Lung microvascular endothelial cell (primary cell): ENCODE results near the gene IQGAP3. TPM values are rescaled to one million over a fixed set of nuclear protein-coding genes. Genes with fewer than 3 reads are reported as not detected.
A peak's percentile ranks its signal among the peaks of the same experiment; 100 is the strongest.

Experiments used
- DNase-seq, 2 donors: peaks; one replicate each; pipeline versions ENCODE4 v3.0.0 to v3.0.0-alpha.2; 2010; ENCODE audit warnings: low read depth in 2 of 2
- total RNA-seq: library from RNA; depleted of rRNA; stranded (reverse); fragments of >200 nt; gene quantifications from 2 replicates; pipeline ENCODE4 v1.2.1, GENCODE V29; 2014

The IQGAP3 gene
- total RNA-seq, 1 donor from 2014 or later = 3.0 TPM

DNA sequence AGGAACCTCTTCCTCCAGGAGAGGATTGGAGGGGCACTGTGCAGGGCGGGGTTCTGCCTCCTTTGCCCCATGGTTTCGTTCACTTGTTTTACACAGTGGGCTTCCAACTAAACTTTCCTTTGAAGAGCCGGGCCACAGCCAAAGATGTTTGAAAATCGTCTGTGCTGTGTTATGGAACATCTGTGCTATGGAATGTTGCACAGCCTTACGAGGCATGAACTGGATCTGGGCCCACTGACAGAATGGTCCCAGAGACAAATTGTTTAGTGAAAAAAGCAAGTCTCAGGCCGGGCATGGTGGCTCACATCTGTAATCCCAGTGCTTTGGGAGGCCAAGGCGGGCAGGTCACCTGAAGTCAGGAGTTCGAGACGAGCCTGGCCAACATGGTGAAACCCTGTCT lies 59.2 kb downstream of the IQGAP3 start:
- no peak for DNase-seq

DNA sequence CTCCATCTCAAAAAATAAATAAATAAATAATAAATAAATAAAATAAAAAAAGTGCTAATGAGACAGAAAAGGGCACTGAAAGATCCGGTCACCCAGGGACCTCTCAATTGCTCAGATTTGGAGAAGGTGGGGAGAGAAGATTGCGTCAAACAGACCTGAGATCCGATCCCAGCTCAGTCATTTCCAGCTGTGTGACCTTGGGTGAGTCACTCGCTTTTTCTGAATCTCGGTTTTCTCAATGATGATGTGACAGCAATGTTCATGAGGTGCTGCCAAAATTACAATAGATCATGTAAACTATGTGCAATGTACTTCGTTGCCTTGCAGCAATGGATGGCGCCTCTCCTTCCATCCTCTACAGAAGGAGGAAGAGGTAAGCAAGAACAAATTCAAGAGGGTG lies 60.7 kb downstream of the IQGAP3 start:
- peak in 1 of 2 donors; percentile 69 for DNase-seq

DNA sequence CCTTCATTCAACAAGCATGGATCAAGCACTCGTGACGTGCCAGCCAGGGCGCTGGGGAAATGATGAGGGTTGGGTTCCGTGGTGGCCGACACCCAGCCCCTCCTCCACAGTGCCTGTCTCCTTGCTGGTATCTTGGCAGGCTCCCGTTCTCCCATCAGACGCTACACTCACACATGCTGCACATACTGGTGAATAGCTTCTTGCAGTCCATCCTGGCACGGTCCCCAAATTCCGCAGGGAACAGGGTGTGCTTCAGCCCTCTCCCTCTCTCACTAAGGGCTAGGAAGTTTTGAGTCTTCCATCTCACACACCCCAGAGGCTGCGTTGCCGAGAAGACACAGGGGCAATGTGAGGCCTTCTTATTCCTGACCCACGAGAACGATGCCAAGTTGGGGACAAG lies 61.7 kb downstream of the IQGAP3 start:
- DNase-seq = no peak

DNA sequence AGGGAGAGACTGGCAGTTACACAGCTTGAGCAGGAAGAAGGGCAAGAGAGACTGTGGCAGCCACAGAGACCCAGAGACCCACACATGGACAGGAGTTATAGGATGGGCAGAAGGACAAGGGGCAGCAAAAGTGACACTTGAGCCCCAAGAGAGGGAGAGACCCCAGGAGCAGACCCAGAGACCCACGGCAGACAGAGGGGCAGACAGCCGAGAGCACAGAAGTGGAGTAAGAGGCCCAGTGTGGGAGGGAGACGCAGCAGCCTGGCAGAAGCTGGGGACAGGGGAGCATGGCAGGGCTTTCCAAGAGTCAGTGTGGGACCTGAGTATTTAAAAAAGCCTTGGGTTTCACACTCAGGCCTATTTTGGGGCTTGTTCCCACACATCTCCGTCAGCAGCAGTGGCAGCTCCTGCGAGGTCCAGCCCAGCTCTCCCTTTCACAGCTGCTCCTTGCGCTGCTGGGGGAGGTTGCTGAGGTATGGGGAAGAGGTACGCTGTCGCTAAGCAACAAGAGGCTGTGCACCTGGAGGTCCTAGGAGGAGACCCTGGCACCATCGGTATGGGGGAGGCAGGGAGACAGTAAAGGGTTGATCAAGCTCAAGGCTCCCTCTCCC lies 62.8 kb downstream of the IQGAP3 start:
- DNase-seq = no peak

DNA sequence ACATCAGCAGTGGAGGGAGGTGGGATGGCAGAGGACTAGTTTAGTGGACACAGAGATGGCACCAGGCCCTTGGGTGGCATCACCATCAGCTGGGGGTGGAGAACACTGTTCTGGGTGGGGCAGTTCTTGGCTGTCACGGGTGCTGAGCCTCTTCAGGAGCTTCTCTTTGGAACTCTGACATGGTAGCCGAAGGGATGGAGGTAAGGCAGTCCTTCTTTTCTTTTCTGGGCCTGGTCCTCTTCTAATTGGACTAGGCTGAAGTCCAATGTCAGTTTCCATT lies 63.5 kb downstream of the IQGAP3 start:
- no peak for DNase-seq

DNA sequence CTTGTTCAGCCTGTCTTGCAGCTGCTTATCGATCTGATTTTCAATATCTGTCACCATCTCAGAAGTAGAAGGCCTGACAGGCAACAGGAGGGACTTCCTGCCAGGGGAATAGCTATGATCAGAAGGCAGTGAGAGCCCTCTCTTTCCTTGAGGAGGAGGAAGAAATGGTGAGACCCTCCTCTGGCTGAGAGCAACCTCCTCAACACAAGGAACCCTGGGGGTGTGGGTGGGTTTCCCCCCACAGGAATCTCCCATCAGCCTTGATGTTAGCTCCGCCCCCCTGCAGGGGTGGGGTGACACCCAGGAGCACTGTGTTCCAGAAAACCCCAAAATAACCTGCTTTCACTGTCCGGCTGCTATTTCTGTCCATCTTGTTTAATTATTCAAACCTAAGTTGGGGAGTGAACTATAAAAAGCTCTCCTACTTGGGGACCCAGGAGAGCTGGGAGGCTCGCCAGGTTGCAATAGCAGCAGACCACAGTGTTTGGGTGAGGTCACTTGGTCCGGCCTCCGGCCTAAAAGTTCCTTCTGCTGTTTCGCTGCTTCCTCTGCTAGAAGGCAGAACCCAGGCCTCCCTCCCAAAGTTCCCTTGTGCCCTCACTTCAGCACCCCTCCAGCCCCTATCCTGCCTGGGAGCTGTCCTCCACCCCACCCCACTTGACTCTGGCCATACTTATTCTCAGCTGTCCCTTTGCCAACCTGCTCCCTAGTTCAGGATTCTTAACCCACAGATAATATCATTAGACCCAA lies 64.0 kb downstream of the IQGAP3 start:
- DNase-seq = no peak

DNA sequence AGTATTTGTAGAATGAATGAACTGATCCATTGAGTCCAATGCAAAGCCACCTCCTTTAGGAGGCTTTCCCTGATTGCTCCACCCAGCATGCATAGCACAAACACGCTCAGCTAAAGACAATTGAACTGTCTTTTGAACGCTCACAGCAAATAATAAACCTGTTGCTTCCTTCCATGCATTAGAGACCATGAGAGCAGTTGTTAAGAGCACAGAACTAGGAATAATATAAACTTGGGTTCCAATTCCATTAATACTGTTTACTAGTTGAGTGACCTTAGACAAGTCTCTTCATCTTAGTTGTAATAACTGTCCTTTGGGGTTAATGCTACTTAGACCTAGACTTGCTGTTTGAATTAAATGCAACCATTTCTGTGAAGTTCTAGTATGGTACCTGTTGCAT lies 65.9 kb downstream of the IQGAP3 start:
- DNase-seq = no peak

DNA sequence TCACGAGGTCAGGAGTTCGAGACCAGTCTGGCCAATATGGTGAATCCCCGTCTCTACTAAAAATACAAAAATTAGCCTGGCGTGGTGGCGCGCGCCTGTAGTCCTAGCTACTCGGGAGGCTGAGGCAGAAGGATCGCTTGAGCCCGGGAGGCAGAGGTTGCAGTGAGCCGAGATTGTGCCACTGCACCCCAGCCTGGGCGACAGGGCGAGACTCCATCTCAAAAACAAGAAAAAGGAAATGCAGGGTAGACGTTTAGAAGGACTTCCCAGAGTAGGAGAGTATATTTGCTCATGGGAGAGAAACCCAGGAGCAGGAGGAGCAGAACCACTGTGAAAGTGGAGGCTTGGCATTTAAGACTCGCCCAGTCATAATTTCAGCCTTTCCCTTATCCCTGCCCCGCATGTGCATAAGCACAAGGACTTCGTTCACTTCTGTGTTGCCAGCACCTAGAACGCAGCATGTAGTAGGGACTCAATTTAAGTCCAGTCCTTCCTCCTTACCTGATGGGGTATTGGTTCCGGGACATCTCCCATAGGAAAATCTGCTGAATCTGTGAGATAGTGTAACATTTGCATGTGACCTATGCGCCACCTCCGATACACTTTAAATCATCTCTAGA lies 66.6 kb downstream of the IQGAP3 start:
- DNase-seq = no peak

DNA sequence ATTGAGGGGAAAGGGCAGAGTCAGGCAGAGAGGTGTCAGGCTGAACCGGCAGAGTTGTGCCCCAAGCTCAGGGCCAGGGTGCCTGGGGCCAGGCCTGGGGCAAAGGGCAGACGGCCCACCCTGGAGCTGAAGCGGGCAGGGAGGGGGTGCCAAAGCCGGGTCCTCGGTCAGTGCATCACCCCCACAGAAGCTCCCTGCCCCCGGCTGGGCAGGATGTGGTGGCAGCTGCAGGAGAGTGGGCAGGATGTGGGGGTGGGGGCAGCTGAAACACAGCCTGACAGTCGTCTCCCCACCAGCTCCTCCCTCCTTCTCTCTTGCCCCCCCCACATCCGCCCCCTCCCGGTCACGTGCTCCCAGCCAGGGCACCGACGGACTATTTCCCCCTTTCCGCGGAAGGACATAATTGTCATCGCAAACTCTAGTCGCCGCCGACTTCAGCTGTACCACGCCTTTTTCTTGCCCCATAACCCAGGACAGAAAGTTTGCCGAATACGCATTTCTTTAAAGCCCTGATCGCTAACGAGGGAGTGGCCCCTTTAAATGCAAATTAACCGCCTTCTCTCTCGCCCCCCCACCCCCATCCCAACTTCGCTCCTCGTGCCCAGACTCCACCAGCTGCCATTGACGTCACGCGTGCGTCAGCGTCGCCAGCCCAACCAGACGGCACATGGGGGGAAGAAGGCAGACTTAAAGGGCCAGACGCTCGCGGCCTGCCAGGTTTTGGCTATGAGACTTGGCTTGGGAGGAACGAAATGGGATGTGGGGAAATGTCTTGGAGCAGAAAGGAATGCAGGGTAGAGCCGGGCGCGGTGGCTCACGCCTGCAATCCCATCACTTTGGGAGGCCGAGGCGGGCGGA lies 67.3 kb downstream of the IQGAP3 start:
- DNase-seq = peak; percentile 99 to 100

DNA sequence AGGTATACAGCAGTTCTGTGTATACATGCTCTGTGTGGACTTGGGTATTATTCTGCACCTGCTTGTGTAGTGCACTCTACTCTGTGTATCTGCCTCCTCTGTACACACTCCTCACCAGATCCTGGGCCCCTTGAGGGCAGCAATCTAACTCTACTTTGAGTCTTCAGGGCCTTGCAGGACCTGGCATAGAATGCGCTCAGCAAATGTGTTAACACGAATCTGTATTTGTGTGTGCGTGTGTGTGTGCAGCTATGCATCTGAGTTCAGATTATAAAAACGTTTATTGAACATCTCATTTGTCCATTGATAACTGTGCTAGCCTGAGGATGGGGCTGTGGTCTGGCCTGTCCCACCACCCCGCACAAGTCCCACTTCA lies 67.9 kb downstream of the IQGAP3 start:
- peak; percentile 37 to 45 for DNase-seq

DNA sequence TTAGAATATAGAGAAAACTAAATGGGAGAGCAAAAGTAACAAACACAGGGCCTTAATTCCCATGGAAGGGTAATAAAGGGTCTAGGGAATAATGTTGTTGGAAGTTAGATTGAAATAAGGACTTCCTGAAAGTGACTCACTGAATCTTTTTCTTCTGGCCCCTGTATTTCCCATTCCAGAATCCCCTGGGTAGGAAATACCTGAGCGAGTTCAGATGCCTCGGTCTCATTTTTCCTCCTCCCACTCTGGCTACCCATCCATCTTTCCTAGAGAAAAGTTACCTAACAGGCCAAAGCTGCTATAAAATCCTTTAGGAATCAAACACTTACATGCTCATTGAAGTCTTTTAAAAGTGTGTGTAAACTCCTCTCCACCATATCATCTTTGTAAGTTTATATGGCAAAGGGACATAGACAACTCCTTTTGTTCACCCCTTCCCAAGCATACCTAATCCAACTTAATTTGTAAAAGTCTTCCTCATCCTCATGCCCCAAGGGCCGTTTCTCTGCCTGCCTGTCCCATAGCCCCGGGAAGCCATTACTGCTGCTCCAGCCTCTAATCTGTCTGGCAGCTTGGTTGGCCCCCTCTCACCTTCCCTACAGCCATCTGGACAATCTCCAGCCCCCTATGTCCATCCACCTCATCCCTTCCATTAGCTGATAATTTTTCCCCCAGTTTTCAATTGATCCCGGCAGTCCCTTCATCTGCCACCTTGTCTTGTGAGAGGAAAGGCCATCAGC lies 68.5 kb downstream of the IQGAP3 start:
- peak in 1 of 2 donors; percentile 41 for DNase-seq

DNA sequence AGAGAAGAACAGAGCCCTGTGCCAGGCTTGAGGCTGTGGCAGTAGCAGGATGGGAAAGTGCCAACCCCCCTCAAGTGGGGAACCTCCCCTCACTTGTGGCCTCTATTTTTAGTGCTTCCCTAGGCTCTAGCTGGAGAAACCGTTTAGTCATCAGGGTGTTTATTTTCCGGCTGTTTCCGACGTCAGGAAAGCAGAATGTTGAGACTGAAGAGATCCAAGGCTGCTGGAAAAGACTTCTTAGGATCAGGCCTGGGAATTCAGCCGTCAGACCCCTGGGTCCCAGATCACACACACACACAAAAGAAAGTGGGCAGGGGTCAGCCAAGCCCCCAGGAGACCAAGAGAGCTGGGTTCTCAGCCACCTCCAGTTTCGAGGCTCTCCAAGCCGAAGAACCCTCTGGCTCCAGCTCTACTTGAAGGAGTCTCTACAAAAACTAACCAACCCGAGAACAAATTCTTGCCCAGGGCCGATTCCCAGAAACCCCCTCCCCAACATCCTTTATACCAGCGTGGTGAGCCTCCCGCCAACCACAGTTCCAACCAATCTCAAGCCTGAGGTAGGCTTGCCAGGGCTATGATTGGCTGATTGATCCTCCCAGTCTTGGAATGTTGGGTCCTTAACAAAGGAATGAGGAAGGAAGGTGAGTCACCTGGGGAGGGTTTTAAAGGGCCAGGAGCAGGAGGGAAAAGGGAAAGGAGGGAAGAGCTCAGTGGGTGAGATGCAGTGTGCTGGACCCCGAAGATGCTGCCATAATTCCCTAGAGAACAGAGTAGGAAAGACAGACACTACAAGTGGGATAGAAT lies 69.3 kb downstream of the IQGAP3 start:
- peak; percentile 56 to 97 for DNase-seq

DNA sequence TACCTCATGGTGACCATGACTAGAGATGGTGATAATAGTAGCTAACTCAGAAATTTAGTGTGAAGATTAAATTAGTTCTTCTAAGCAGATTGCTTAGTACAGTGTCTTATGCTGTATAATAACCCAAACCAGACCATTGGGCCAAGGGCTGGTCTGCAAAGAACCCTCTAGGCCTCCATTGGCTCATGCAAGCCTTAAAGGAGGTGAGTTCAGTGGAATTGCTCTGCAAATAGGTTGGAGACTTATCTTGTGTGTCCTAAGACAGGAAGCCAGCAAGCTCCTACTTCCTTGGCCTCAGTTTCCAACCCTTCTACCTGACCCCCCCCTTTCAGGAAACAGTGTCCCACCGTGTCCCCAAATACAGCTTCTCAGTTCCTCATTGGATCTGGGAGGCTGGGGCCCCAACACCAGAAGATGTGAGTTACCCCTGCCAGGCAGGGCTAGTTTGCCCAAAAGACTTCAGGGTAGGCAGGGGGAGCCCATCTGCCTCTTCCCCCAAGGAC lies 69.9 kb downstream of the IQGAP3 start:
- peak in 1 of 2 donors; percentile 34 for DNase-seq

DNA sequence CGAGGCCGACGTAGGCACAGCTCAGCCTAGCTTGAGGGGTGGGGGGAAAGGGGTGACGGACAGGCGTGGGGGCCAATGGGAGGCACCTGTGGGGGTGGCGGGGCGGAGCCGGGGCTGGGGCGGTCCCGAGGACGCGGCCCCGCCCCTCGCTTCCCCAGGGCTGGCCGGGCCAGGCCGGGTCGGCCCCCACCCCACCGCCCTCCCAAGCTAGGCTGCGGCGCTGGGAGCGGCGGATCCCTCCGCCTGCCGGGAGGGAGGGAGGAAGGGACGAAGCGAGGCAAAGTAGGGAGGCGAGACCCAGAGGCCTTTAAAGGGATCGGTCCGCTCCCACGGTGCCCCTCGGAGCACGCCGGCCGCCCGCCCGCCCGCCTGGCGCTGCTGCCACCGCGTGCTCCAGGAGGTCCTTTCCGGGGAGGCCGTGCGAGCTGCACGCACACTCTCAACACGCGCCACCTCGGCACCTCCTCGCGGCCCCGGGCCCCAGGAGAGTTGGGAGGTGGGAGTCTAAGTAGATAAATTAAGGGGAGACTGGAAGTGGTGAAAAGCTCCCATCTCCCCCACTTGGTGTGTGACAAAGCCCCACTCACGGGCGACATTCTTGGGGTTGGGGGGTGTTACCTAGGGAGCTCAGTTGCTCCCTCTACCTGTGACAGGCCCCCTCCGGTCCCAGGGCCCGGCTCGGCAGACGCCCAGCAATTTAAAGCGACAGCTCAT lies 71.4 kb downstream of the IQGAP3 start:
- peak; percentile 97 to 98 for DNase-seq

DNA sequence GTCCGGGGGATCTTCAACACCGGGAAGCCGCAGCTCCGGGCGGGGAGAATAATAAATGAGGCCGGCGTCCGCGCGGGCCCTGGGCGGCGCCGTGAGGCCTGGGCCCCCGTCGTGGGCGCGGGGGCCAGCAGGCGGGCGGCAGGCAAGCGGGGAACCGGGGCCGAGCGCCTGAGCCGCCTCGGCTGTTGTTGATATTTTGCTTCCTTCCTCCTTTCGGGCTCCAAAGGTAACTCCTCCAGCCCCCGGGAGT lies 71.9 kb downstream of the IQGAP3 start, which contains the start of gene MEF2D:
Gene MEF2D, minus strand, starts transcription at position 233 of the 250 bp plus-strand sequence. CDS start 17,483 bp downstream, outside the sequence.
- DNase-seq = no peak

DNA sequence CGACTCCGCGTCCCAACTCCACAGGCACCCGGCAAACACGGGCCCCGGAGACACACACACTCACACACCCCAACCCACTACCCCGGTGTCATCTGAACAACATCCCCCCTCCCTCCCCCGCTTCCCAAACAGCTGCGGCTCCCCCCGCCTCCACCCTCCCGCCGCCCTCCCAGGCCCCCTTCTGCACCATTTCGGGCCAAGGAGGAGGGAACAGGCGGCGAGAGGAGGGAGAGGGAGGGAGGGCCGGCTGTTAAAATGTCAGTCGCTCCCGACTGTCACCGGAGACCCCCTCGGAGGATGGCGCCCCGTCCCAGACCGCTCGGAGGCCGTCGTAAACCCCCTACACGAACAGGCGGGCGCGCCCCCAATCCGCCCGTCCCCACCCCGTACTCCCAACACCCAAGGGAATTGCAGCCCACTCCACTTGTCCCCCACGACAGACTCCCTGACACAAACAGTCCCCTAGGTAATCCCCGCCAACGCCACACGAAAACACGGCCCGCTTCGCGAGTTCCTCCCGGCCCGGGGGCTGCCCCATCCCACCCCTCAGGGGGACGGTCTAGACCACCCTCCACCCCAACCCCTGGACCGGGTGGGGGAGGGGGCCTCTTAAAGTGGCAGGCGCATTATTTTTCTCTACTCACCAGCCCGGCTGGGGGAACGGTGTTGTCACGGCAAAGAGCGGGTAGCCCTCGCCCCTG lies 72.4 kb downstream of the IQGAP3 start:
- DNase-seq = peak; percentile 31 to 46

DNA sequence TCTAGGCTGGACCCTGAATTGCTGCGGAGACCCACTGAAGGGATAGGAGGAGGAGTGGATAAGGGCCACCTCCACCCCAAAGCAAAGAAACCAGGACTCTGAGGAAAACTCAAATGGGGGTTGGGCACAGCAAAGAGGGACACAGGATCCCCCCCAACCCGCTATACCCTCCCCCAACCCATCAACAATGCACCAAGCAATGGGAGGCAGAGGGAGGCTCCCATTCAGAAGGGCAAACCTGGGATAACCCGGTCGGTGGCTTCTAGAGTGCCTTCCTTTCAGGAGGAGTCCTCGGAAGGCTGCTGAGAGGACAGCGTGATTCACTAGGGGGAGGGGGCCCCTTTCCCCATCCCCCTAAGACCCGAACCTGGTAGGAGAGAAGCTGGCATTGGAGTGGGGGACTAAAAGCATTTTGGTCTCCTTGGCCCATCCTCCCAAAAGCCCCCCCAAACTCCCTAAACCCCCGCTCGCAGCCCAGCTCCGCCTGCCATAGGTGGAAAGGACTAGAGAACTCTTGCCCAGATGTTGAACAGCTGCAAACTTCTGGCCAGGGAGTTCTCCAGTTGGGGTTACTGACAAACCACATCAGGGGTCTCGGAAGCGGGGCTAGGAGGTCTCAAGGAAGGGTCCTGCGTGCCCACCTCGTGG lies 73.0 kb downstream of the IQGAP3 start:
- no peak for DNase-seq

DNA sequence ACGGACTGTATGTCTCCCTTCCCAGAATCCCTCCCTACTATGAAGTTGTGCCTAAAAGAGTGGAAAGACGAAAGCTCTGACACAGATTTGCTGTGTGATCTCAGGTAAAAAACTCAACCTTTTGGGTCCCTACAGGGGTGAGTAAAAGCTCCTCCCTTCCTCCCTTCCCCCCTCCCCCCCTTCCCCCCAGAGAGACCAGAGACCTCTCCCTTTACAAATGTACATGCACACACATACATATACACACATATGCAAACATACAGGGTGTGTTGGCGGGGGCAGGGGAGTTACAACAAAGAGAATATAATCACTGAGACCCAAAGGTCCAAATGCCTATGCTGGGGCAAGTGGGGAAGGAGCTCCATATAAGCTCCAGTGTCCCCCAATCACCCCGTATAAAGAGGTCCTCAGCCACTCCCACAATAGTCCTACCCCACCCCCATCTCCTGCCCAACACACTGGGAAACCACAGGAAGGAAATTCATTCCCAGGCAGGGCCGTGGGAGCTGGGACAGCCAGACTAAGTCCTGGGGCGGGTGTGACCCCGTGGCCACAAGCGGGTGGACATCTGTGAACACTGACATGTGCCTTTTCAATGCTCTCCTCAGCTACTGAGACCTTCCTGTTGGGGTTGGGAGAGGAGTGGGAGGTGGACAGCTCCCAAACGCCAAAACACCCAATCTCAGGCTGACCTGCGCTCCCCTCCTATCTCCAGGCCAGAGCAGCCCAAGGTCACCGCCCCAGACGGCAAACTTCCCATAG lies 73.8 kb downstream of the IQGAP3 start:
- peak; percentile 84 to 92 for DNase-seq
